ENCODE measurements around the gene NCAM1.
"Not testable (repeated sequence)": the region's sequence is repeated elsewhere in the genome, so short reads cannot be mapped to it uniquely, and the experiment has no call there.

The NCAM1 gene

DNA sequence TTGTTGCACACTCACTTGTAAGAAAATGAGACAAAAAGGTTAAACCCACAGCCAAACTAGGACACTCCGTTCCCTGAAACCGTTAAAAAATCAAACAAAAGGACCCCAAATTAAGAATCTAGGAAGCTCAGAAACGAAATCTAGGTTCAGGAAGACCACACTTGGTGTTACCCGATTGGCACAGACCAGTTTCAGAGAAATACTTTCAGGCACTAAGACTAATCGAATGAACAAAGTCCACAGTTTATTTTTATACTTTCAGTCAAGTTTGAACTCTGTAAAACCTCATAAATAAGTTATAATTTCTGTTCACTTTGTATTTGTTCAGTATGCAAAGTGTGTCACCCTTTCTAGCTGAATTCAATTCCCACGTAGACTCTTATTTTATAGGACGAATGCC lies 314.4 kb downstream of the NCAM1 start:
- DNase-seq (ENCODE audit: low spot score): no peak

DNA sequence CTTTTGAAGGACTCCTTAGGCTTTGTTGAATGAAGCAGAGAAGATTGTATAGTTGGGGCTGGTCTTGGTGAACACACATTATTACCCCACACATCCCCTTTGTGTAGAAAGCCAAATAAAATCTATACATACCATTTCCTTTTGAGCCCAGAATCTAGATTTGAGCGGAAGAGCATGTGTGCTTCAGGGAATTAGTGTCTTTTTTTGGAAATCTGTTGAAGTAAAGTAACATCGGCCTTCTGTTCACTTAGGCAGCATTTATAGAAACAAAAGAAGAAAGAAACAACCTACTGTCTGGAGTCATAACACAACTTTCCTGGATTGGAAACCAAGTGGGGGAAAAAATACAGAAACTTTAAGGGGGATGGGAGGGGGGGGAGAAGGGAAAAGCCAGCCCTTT lies 315.2 kb downstream of the NCAM1 start:
- DNase-seq (ENCODE audit: low spot score): no peak

DNA sequence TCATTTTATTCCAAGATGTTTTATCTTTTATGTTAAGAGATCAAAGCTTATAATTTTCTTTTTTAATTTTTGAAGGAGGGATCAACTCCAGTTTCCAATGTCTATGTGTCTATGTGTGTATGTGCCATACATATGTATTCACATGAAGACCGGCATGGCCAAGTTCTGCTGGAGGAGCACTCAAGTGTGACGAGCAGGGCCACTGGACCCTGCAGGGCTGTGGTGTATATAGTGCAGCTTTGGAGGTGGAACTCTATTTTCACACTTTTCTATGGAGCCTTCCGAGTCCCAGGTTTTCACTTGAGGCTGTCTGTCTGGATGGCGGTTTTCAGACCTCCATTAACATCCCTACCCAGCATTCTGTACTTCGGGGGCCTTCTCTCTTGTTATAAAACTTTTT lies 316.7 kb downstream of the NCAM1 start:
- no peak for DNase-seq (ENCODE audit: low spot score)

DNA sequence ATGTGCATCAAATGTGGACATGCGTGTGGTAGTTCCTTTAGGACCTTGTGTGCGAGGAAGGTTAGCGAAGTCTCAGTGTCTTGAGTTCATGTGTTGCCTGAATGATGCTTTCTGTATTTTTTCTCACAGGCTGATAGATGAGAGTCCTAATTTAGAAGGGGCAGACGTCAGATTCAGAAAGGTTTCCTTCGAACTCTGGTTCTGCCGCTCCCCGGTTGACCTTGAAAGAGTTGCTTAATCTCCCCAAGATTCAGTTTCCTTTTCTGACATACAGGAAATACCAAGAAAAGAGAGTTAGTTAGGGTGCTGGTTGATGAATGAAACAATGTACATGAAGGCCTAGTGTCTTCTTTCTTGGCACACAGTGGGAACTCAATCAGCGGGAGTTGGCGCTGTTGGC lies 317.3 kb downstream of the NCAM1 start:
- no peak for DNase-seq (ENCODE audit: low spot score)

DNA sequence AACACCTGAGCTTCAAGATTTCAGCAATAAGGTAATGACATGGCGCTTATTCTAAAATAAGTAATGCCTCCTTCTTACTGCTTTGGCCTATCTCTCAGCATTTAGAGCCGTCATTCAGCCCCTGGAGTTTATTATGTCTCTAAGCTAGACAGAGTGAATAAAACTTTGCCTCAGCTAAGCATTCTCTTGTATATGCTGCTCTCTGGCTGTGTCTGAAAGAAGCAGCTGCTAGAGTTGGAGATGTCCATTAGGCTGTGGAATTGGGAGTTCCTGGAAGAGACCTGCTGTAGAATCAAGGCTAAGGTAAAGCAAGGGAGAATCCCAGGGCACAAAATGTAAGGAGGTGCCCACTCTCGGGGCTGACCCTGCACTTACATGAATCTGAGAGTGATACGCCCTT lies 317.7 kb downstream of the NCAM1 start:
- DNase-seq (ENCODE audit: low spot score): peak; percentile 42

DNA sequence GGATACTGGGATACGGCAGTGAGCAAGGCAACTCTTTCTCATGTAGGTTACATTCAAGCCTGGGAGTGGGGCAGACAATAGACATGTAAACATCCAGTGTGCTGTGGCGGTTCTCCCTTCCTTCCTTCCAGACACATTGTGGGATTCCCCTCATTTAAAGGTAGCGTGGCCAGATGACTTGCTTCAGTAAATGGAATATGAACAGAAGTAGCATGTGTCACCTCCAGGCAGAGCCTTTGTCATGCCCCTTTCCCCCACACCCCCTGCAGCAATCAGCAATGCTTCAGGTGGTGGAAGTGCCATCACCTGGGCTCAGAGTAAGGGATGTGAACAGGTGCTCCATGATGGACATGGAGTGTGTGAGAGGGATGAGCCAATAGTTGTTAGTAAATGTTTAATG lies 318.4 kb downstream of the NCAM1 start:
- DNase-seq (ENCODE audit: low spot score): no peak

DNA sequence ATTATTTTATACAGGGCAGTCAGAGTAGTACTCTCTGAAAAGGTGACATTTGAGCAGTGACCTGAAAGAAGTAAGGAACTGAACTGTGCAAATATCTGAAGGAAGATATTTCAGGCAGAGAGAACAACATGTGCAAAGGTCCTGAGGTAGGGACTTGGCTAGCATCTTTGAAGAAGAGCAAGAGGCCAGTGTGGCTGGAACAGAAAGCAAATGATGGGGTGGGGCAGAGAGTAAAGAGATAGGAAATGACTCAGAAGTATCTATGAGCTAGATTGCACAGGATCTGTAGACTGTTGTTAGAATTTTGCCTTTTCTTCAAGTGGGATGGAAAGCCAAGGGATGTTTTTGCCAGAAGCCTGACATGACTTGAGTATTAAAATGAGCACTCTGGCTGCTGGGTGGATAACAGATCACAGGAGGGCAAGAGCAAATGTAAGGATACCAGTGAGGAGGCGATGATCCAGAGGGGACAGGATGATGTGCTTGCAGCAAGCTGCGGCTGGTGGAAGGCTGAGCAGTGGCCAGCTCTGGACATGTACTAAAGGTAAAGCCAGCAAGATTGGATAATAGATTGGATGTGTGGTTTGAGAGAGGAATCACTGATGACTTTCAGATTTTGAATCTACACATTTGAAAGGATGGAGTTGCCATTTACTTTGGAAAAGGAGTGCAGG lies 320.0 kb downstream of the NCAM1 start:
- DNase-seq (ENCODE audit: low spot score): no peak

DNA sequence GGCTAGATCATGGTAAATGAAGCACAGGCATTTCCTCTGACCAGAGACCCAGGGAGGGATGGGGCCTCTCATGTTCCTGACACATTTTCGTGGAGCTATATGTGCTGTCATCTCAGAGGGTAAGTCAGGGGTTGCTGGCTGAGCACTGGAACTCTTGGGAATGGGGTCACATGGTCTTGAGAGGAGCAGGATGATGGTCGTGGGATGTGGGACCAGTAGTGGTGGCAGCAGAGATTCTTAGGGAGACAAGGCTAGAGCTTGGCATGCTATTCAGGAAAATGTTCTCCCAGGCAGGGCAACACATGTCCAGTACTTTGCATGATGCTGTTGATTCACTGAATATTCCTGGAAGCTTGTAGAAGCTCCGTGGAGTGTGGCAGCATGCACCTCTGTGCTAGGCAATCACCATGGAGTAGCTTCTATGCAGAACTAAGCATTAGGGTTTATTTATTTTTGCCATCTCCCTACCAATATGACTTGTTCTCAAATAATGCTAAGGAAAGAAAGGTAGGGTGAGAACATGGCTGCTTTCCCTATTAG lies 321.7 kb downstream of the NCAM1 start:
- no peak for DNase-seq (ENCODE audit: low spot score)

DNA sequence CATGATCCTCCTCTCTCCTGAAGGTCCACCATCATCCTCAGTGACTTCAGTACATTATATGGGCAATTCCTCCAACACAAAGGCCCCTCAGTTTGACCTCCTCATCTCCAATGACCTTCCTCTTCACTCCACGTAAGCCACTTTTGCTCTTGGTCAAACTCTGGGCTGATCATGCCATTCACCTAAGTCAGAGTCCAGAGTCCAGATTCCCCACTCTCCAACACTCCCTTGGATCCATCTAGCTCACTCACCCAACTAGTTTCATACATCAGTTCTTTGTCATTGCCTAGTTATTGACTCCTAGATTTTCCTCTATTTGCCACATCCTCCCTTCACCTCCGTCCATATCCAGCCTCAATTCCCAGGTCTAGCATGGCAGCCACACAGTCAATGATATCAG lies 322.7 kb downstream of the NCAM1 start:
- no peak for DNase-seq (ENCODE audit: low spot score)

DNA sequence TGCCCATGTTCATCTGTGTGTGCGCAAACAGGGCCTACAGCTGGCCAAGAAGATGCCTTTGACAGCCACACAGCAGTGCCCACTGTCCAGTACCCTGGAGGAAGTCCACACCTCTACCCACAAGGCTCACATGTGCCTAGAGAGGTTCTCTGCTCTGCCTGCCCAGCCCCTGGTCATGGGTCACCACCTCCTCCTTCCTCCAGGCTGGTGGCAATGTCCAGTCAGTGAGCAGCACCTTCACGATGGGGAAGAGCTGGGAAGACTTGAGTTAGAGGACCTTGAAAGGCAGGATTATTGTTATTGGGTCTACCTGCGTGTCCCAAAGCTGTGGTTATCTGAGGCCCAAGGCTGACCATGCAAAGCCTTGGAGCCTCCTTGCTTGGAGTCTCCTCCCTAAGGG lies 324.8 kb downstream of the NCAM1 start:
- no peak for DNase-seq (ENCODE audit: low spot score)

DNA sequence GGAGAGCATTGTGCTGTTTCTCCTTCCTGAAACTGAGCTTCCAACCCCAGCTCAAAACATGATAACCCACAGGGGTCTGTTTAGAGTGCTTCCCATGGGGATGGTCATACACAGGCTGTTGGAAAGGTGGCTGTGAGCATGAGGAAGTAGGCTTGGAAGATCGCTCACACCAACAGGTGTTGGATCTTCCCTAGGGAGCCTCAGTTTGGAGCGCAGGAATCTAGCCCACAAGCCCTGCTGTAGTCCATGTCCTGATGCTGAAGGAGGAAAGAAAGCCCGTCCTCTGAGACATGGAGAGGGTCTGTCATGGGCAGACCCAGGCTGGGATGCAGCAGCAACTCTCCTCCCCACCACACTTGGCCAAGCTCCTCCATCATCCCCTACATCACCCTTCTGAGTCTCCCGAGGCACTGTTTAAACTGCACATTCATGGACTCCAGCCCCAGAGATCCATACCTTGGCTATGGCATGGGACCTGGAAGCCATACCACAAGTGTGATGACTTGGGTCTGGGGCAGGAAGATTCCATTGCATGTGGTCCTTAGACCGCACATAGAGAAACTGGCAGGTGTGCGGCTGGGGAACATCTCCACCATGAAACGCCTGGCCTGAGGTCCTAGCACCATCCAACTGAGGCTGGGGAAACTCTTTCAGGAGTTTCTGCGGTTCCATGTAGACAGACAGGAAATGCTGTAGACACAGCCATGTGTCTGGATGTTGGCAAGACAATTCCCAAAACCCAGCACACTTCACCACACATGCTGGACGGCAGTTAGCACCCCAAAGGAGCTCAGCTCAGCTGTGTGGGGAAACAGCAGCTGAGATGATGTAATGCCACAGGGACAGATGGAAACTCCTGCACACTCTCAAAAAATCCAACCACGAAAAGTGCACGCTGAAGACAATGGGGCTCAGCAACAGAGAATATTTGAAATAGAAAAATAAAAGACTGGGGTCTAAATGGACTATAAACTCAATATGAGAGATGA lies 325.6 kb downstream of the NCAM1 start:
- peak; percentile 37 for DNase-seq (ENCODE audit: low spot score)

DNA sequence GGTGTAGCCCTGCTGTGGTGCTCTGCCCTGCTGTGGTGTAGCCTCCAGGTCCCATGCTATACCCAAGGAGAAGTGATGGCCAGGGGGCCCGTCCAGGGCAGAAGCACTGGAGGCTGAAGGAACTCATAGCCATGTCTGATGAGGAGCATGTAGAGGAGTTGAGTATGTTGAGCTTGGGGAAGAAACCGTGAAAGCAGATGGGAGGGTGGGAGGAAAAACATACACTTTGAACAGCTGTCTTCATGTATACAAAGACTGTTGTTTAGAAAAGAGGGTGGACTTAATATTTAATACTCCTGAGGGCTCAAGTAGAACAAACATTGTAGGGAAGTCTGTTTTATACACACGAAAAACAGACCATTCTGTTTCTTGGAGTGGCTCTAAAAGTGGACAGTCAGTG lies 326.6 kb downstream of the NCAM1 start:
- DNase-seq (ENCODE audit: low spot score): no peak

DNA sequence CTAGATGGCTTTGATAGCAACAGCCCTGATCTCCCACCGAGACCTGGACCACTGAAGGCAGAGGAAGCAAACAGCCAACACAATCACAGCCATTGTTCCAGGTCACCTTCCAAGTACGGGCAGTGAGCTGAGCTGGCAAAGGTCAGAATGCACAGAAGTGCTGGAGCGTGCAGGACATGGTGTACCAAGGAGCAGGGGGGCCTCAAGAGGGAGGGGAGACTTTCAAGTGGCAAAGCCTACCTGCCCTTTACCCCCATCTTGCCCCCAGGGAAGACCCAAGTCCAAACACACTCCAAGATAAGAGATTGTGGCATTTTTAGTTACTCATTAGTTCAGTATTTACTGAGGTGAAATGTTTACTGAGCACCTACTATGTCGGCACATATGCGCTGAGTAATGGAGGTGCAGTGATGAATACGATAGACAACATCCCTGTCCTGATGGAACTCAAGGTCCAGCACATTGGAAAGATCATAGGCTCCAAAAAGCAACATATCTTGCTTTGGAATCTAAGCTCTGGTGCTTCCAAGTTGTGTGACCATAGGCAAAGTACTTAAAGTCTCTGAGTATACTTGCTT lies 327.2 kb downstream of the NCAM1 start:
- no peak for DNase-seq (ENCODE audit: low spot score)

DNA sequence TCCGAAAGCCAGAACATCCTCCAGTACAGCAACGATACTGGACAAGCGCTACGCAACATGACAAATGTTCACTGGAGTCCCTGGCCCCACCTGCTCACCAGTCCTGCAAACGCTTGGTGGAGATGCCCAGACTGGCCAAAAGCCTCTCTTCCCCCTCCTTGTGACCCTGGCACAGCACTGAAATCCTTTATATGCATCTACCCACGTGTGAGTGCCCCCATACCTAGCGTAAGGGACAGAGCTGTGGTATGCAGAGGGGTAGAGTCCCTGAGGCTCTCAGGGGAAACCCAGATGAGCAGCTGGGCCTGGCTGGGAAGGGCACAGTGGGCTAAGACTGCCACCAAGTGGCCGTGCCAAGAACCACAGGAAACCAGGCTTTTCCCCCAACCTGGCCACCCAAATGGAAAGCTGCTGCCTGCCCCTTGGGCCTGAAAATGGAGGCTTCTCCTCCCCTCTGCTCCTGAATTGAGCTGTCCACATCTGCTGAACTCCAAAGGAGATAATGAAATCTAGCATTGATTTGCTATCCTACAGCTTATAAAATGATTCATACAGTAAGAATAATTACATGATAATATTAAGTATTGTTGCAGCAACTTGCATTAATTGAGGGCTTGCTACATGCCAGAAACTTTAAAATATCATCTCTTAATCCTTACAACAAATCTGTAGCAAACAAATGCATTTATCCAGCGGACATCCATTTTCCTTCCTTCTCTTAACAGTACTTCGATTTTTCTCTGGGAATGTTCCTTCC lies 328.4 kb downstream of the NCAM1 start:
- peak; percentile 83 for DNase-seq (ENCODE audit: low spot score)

DNA sequence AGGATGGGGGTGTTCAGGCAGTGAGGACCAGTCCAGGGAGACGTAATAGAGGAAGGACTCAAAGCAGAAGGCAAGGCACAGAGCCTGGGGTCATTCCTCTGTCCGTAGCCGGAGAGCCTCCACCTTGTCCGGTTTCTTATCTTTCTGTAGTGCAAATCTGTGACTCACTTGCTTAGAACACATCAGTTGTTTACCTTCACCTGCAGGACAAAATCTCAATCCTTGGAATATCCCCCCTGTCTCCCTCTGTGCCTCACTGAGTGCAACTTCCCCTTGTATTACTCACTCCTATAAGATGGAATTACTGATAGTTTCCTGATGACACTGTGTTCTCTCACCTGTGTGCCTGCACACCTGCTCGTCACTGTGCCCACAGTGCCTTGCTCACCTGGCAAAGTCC lies 332.7 kb downstream of the NCAM1 start:
- no peak for DNase-seq (ENCODE audit: low spot score)

DNA sequence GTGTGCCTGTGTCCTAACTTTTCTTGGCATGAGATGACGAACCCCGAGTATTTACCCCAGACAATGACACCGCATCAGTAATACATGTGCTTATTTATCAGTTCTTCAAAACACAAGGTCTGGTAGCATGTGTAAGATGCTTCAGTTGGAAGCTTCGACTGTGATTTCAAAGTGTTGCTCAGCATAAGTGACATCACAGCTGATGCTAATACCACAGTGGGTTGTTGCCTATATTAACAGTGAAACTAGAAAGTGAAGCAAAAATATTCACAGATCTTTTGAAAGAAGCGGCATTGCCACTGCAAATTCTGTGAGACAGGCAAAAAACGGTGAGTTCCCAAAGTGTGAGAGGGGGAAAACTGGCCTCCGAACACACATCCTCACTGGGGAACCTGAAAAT lies 334.8 kb downstream of the NCAM1 start:
- no peak for DNase-seq (ENCODE audit: low spot score)

DNA sequence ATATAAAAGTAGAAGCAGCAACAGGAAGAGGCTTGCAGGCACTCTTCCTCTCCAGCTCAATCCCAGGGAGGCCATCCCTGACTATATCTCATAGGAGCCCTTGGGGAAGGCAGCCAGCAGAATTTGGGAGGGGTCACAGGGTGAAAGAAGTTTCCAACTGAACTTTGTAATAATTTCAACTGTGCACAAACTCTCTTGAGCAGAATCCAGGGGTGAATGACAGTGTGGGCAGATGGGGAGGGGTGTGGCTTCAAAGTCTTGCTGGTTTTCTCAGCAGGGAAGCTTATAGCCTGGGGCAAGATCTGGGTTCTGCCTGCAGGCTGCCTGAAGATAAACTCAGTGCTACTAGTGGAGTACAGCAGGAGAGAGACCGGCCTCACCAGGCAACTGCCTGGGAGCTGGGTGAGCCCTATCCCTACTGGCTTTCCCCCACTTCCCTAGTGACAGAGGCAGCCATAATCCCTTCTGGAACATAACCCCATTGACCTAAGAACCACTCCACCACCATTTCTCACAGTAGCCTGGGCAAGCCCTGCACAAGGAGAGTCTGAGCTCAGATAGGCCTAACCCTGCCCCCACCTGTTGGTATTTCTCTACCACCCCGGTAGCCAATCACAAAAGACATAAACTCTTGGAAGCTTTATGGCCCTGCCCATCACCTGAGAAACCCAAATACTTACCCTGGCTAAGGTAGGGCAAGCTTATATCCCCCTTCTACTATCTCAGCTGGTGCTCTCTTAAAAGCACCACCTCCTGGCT lies 335.4 kb downstream of the NCAM1 start:
- no peak for DNase-seq (ENCODE audit: low spot score)

DNA sequence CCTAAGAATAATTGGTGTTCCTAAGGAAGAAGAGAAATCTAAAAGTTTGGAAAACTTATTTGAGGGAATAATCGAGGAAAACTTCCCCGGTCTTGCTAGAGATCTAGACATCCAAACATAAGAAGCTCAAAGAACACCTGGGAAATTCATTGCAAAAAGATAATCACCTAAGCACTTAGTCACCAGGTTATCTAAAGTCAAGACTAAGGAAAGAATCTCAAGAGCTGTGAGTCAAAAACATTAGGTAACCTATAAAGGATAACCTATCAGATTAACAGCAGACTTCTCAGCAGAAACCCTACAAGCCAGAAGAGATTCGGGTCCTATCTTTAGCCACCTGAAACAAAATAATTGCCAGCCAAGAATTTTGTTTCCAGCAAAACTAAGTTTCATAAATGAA lies 337.3 kb downstream of the NCAM1 start:
- DNase-seq (ENCODE audit: low spot score): not testable (repeated sequence)

DNA sequence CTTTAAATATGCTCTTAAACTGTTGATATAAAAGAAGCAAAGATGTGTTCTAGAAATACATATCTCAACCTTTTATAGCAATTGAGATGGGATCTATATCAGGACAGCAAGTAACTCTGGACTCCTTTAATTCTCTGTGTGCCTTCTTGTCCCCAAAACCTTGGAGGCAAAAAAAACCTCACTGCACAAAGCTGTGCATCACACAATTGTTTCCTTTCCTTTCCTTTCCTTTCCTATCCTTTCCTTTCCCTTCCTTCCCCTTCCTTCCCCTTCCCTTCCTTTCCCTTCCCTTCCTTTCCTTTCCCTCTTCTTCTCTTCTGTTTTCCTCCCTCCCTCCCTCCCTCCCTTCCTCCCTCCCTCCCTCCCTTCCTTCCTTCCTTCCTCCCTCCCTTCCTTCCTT lies 343.7 kb downstream of the NCAM1 start:
- DNase-seq (ENCODE audit: low spot score): no peak

DNA sequence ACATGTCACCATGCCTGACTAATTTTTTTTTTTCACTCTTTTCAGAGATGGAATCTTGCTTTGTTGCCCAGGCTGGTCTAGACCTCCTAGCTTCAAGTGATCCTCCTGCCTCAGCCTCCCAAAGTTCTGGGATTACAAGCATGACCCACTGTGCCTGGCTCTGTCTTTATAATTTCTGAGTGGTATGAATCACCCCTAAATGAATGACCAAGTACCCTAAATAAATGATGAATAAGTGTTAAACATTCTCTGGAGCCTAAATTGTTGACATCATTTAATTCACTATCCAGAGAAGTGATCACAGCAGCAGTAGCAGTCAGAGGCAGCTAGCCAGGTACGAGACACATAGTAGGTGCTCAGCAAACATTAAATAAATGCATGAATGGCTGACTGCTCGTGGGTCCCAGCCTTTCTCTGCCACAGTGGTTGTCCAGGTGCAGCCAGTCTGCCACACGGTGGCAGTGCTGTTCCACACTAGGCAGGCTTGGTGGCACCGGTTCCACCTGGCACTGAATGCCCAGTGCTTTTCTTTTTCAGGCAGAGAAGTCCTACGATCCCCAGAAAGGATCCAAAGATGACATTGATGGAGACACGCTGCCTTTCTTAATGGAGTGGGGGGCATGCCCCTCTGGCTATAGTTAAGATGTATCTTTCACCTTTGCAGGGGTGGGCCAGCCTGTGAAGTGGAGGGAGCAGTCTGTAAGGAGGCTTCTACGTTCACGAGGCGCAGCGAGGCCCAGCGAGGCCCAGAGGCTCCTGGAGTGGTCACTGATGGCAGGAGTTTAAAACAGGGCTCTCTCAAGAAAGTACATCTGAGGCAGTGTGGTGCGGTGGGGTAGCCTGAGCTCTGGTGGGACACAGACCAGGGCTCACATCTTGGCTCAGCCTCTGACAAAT lies 344.5 kb downstream of the NCAM1 start:
- DNase-seq (ENCODE audit: low spot score): peak; percentile 91

All from Ammon's horn (tissue), 1 donor.